ENCODE results near the gene CASP1.

The CASP1 gene

DNA sequence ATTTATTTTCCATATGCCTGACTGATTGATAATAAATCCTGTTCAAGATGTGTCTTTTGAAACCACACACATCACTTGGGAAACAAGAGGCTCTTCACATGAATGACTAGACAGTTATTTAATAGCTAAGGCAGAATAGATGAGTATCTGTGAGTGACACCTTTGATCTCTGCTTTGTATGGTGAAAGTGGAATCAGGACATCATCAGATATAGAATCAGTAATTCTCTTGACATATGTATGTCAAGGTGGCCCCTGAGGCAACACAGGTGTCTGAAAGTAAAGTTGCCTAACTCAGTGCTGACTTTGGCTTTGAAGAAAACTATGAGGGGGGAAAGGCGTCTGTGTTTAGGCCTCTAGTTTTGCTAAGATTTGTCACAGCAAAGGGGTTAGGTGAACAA is 55.1 kb downstream of the CASP1 start:
- Histone ChIP-seq H3K9me3 (ENCODE audit: control insufficient read depth, insufficient read depth, low read depth, low read length) (peaks cover 4% of the 10 kb centered on the region), H3K4me3 (ENCODE audit: low read depth, low read length) (no peak overlapping the region), H3K27me3 (ENCODE audit: control insufficient read depth, insufficient read depth, low read length) (no peaks in the 10 kb centered on the region), H3K27ac (ENCODE audit: low read depth, low read length) (no peak overlapping the region), H3K4me1 (ENCODE audit: control insufficient read depth, insufficient read depth, low read length) (no peaks in the 10 kb centered on the region), H3K9ac (ENCODE audit: low read length) (no peak overlapping the region), H3K36me3 (ENCODE audit: control insufficient read depth, insufficient read depth, low read length) (no peaks in the 10 kb centered on the region)

Data from HUES6 (cell line).